Measurements from ENCODE around the gene TIMELESS. TPM values are rescaled to one million over a fixed set of nuclear protein-coding genes. Genes with fewer than 3 reads are reported as not detected.

TIMELESS gene
- total RNA-seq, 2 experiments from 2014 or later = 46.3 to 47.3 TPM

DNA sequence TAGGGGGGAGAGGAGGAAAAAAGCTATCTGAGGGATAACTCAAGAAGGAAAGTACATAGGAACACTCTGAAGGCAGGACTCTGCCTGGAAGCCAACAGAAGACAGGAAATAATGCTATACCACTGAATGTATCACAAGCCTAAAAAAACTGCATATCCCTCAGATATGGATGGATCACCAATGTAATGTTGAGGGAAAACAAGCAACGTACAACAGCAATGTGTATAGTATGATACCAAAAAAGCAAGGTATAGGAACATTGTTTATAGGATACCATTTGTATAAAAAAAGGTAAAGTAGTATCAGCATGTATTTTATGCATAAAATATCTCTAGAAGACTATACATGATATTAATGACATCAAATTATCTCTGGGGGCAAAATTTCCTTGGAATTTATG is 35.3 kb upstream of the TIMELESS start:
- H3K9me3 Mint-ChIP-seq (ENCODE audit: low read depth) = no peaks in the 10 kb centered on the region
- H3K27ac Mint-ChIP-seq = no peak overlapping the region
- POLR2A ChIA-PET = no interaction called here
- no peaks in the 10 kb centered on the region for H3K36me3 Mint-ChIP-seq (ENCODE audit: low read depth)
- DNase-seq (no peak), ATAC-seq (no peak)
- CTCF ChIA-PET = interaction anchor here (1.0 to 1.4 kb wide), 2 partner anchors 12 to 42 kb away, joined by 3 to 5 read pairs; no protein-coding TSS in a partner anchor
- H3K4me3 Mint-ChIP-seq = no peak overlapping the region
- peaks cover 26% of the 10 kb centered on the region for H3K4me1 Mint-ChIP-seq
- H3K27me3 Mint-ChIP-seq = peaks cover 18% of the 10 kb centered on the region
- intact Hi-C loops (cut with DNase I, micrococcal nuclease) = no loop called here

DNA sequence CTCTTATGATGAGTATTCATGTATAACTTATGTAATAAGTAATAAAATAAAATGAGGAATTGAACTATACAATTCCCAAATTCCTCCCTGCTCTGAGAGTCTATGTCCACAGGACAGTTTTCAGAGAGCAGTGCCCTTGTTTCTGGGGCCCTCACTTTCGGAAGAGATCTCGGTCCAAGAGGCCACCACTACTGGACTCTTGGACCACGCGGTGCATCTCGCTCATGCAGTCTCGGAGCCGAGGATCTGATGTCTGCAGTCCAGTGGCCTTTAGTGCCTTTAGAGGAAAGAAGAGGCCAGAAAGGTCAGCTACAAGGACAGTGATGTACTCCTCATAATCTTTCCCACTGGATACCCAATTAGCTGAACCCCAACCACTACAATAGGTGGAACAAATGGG is 30.4 kb upstream of the TIMELESS start:
- no peak for ATAC-seq
- ChIA-PET CTCF (interaction anchor here (0.8 to 2.1 kb wide), 3 partner anchors 9 to 22 kb away, joined by 3 to 8 read pairs (median 5); no protein-coding TSS in a partner anchor), POLR2A (interaction anchor here (0.5 kb wide), 1 partner anchor 120 kb away, joined by 3 read pairs; the partner anchor contains the start of gene STAT2)
- no peak for DNase-seq
- no peaks in the 10 kb centered on the region for H3K9me3 Mint-ChIP-seq (ENCODE audit: low read depth)
- H3K36me3 Mint-ChIP-seq (ENCODE audit: low read depth) = peaks cover 3% of the 10 kb centered on the region
- no peak overlapping the region for H3K4me3 Mint-ChIP-seq
- no peaks in the 10 kb centered on the region for H3K27me3 Mint-ChIP-seq
- no peak overlapping the region for H3K27ac Mint-ChIP-seq
- peaks cover 10% of the 10 kb centered on the region for H3K4me1 Mint-ChIP-seq
- intact Hi-C loops (cut with DNase I, micrococcal nuclease) = no loop called here

DNA sequence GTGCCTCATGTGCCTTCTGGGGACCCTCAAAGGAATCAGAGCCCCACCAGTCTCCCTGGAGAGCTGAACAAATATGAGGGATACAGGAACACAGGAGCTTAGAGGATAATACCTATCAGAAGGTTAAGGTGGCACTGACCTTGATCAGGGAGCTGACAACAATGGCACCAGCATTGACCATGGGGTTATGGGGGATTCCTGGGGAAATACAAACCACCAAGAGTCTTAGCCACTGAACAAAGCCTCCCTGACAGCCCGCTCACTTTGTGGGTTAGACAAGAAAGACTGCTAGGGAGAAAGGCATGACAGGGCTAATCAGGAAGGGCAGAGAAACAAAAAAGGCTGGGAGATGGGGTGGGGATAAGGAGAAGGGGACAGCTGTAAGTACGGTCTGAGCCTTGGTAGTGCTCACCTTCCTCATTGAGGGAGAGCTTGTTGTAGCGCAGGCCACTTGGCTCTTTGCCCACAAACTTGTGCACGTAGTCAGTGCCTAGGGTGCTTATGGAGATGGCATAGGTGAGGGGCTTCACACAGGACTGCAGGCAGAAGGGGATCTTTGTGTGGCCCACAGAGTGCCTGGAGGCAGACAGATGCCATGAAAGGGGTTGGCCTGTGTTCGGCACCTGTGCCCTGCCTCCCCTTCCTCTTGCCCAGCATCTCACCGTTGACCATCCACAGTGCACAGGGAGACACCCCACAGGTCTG is 28.4 kb upstream of the TIMELESS start:
- no peak for ATAC-seq
- peaks cover 10% of the 10 kb centered on the region for H3K4me1 Mint-ChIP-seq
- no peaks in the 10 kb centered on the region for H3K27me3 Mint-ChIP-seq
- no peak overlapping the region for H3K4me3 Mint-ChIP-seq
- ChIA-PET CTCF (interaction anchor here (0.6 kb wide), 2 partner anchors 142 to 539 kb away, joined by 3 read pairs; no protein-coding TSS in a partner anchor), POLR2A (interaction anchor here (0.8 kb wide), 1 partner anchor 10 kb away, joined by 7 read pairs; the partner anchor contains the start of gene GLS2)
- intact Hi-C loops (cut with DNase I, micrococcal nuclease) = no loop called here
- DNase-seq = no peak
- H3K36me3 Mint-ChIP-seq (ENCODE audit: low read depth) = peaks cover 9% of the 10 kb centered on the region
- no peaks in the 10 kb centered on the region for H3K9me3 Mint-ChIP-seq (ENCODE audit: low read depth)
- H3K27ac Mint-ChIP-seq = no peak overlapping the region

DNA sequence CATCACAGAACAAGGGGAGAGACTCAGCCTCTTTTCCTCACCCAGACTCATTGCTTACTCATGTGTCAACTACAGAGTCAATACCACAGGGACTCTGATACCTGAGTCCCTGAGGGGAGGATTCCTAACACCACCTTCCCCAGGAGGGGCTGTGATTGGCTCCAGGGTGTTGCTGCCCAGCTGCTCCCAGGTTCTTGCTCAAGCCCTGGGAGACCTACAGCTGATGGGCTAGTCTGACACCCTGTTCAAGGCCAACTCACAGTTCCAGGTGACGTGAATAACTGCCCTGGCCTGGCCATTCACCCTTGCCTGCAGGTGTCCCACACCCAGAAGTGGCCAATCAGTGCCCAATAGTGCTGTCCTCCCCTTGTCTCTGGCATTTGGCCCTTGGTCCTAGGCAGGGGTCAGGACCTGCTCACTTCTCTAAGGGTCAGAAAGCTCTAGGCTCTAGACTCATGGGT is 27.8 kb upstream of the TIMELESS start:
- no peaks in the 10 kb centered on the region for H3K27me3 Mint-ChIP-seq
- intact Hi-C loops (cut with DNase I, micrococcal nuclease) = no loop called here
- DNase-seq (no peak), ATAC-seq (no peak)
- CTCF ChIA-PET = interaction anchor here (0.5 to 0.6 kb wide), 2 partner anchors 232 to 538 kb away, joined by 3 read pairs; no protein-coding TSS in a partner anchor
- POLR2A ChIA-PET = no interaction called here
- H3K4me3 Mint-ChIP-seq = no peak overlapping the region
- H3K27ac Mint-ChIP-seq = no peak overlapping the region
- H3K9me3 Mint-ChIP-seq (ENCODE audit: low read depth) = no peaks in the 10 kb centered on the region
- H3K36me3 Mint-ChIP-seq (ENCODE audit: low read depth) = peaks cover 9% of the 10 kb centered on the region
- peaks cover 12% of the 10 kb centered on the region for H3K4me1 Mint-ChIP-seq

DNA sequence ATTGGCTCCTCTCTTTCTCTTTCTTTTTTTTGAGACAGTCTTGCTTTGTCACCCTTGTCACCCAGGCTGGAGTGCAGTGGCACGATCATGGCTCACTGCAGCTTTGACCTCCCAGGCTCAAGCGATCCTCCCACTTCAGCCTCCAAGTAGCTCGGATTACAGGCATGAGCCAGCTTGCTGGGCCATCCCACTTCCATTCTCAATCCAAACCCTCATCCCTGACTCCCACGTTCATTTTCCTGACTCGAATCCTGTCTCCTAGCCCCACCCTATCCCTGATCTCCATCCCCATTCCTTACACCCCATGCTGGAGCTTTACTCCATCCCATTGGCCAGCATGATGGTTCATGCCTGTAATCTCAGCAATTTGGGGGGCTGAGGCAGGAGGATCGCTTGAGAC is 26.9 kb upstream of the TIMELESS start:
- Mint-ChIP-seq H3K9me3 (ENCODE audit: low read depth) (no peaks in the 10 kb centered on the region), H3K4me3 (no peak overlapping the region), H3K27ac (no peak overlapping the region), H3K27me3 (no peaks in the 10 kb centered on the region), H3K4me1 (peaks cover 20% of the 10 kb centered on the region), H3K36me3 (ENCODE audit: low read depth) (peaks cover 9% of the 10 kb centered on the region)
- ChIA-PET CTCF (interaction anchor here (0.5 kb wide), 1 partner anchor 46 kb away, joined by 3 read pairs; no protein-coding TSS in a partner anchor), POLR2A (no interaction called here)
- DNase-seq (no peak), ATAC-seq (no peak)
- intact Hi-C loops (cut with DNase I, micrococcal nuclease) = no loop called here

DNA sequence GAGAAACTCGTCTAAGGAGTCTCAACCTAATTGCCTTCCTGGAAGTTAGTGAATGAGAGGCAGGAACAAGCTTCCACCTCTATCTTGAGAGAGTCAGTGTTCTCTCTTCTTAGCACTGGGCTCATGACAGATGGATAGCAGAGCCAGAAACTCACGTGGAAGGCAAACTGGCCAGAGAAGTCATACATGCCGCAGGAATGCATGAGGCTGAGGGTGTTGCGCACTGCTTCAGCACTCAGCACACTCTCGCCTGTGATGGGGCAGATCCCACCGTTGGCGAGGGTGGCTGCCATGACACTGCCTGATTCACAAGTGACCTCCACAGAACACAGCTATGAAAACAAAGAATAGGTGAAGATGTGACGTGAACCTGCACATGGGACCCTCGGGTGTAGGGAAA is 25.2 kb upstream of the TIMELESS start:
- H3K27ac Mint-ChIP-seq = no peak overlapping the region
- DNase-seq (no peak), ATAC-seq (no peak)
- intact Hi-C loops (cut with DNase I, micrococcal nuclease) = no loop called here
- H3K27me3 Mint-ChIP-seq = no peaks in the 10 kb centered on the region
- ChIA-PET CTCF (interaction anchor here (1.2 kb wide), 1 partner anchor 40 kb away, joined by 6 read pairs; no protein-coding TSS in a partner anchor), POLR2A (no interaction called here)
- H3K36me3 Mint-ChIP-seq (ENCODE audit: low read depth) = peaks cover 19% of the 10 kb centered on the region
- no peak overlapping the region for H3K4me3 Mint-ChIP-seq
- peaks cover 26% of the 10 kb centered on the region for H3K4me1 Mint-ChIP-seq
- no peaks in the 10 kb centered on the region for H3K9me3 Mint-ChIP-seq (ENCODE audit: low read depth)

DNA sequence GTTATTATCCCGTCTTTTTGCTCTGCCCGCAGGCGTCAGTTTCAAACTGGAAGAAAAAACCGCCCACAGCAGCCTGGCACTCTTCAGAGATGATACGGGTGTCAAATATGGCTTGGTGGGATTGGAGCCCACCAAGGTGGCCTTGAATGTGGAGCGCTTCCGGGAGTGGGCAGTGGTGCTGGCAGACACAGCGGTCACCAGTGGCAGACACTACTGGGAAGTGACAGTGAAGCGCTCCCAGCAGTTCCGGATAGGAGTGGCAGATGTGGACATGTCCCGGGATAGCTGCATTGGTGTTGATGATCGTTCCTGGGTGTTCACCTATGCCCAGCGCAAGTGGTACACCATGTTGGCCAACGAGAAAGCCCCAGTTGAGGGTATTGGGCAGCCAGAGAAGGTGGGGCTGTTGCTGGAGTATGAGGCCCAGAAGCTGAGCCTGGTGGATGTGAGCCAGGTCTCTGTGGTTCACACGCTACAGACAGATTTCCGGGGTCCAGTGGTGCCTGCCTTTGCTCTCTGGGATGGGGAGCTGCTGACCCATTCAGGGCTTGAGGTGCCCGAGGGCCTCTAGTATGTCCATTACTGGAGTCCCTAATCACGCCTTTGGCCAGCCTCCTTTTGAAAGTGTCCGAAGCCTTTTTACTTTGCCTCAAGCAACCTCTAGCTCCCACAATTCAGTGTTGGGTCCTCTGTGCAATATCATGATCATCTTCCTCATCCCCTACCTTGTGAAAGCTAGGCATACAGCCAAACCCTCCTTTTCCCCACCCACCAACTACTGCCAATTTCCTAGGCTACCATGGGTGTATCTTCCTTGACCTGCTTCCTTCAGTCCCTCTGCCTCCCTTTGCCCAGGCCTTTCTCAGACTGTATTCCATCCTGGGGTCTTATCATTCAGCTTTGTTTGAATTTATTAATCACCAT is 20.0 kb upstream of the TIMELESS start:
- H3K27ac Mint-ChIP-seq = peak overlapping the region; percentile 99
- no peaks in the 10 kb centered on the region for H3K27me3 Mint-ChIP-seq
- no peak for ATAC-seq
- peak; percentile 28 for DNase-seq
- peaks cover 19% of the 10 kb centered on the region for H3K36me3 Mint-ChIP-seq (ENCODE audit: low read depth)
- ChIA-PET CTCF (interaction anchor here (0.6 to 2.3 kb wide), 6 partner anchors 8 to 501 kb away, joined by 3 to 7 read pairs (median 5); partner anchors contain the start of genes IL23A, RNF41 and TIMELESS), POLR2A (interaction anchor here (0.5 to 0.6 kb wide), 3 partner anchors 17 to 167 kb away, joined by 3 read pairs; partner anchors contain the start of gene RBMS2)
- H3K9me3 Mint-ChIP-seq (ENCODE audit: low read depth) = no peaks in the 10 kb centered on the region
- H3K4me1 Mint-ChIP-seq = peaks cover 37% of the 10 kb centered on the region
- intact Hi-C loops (cut with DNase I, micrococcal nuclease) = loop anchor here (2.0 to 10.0 kb wide), 3 partner anchors 204 to 342 kb away; partner anchors contain the start of genes ANKRD52 (in 1 of the 2), COQ10A (in 1 of the 2) and ESYT1 (in 1 of the 2)
- H3K4me3 Mint-ChIP-seq = peak overlapping the region; percentile 91

DNA sequence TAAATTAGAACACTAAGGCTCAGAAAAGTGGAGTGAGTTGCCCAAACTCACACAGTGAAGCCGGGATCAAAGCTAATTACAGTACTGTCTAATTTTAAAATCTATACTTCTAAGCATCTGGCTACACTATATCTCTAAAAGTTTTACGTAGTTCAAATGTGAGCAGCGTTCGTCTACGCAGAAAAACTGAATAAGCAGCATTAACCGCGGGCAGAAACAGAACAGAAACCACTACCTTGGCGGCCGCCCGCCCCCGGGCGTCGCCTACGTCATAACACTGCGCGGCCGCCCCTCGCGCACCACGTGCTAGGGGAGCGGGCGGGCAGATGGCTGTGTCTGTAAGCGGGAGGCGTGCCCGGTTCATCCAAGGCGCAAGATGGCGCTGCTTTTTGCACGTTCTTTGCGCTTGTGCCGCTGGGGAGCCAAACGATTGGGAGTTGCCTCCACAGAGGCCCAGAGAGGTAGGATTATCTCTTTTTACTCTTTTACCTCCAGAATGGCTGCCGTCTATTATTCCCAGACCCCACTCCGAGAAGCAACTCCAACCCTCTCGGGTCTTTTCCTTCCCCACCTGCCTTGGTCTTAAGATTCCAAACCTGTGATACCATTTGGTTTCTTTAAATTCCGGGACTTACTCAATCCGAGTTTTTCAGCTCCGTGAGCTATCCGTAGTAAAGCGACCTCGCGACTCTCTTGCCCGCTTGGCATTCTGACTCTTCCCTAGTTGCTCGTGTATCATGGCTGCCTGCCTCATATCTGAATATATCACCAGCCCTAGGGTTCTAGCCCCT is 19.2 kb upstream of the TIMELESS start, which contains the start of gene SPRYD4:
Gene SPRYD4, plus strand, starts transcription at position 363 of the 791 bp plus-strand sequence. Its CDS starts 14 bp downstream, at position 377.
- intact Hi-C loops (cut with DNase I, micrococcal nuclease) = loop anchor here (1.0 to 10.0 kb wide), 16 partner anchors 19 to 537 kb away; partner anchors contain the start of genes STAT2 (in 2 of the 2), TIMELESS (in 2 of the 2), ANKRD52 (in 1 of the 2) and COQ10A (in 1 of the 2)
- peak; percentile 90 for ATAC-seq
- peak within 1 kb of the TSS; percentile 99 for H3K27ac Mint-ChIP-seq
- H3K36me3 Mint-ChIP-seq (ENCODE audit: low read depth) = peaks cover 17% of the 10 kb centered on the region
- CTCF ChIA-PET = interaction anchor here (0.9 to 1.1 kb wide), 2 partner anchors 246 to 262 kb away, joined by 3 to 5 read pairs; partner anchors contain the start of gene RNF41
- peak; percentile 96 for DNase-seq
- peaks cover 40% of the 10 kb centered on the region for H3K4me1 Mint-ChIP-seq
- H3K27me3 Mint-ChIP-seq = no peaks in the 10 kb centered on the region
- no peaks in the 10 kb centered on the region for H3K9me3 Mint-ChIP-seq (ENCODE audit: low read depth)
- POLR2A ChIA-PET = interaction anchor here (0.6 kb wide), 1 partner anchor 168 kb away, joined by 3 read pairs; no protein-coding TSS in a partner anchor
- H3K4me3 Mint-ChIP-seq = peak within 1 kb of the TSS; percentile 91

DNA sequence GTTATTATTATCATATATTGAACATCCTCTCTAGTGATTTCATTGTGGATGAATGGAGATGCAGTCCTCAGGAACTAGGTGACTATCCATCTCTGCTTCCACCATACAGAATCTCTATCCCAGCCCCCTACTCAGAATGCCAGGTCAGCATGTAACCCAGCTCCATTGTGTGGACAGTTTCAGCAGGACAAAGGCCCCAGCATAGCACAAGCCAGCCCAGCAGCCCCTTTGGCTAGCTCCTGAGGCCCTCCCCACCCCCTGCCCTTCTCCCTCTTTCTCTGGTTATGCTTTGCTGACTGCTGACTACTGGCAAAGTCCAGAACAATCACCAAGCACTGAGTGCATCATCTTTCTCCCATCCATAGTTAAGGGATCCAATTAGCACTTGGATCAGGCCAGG is 13.3 kb upstream of the TIMELESS start:
- Mint-ChIP-seq H3K27ac (no peak overlapping the region), H3K9me3 (ENCODE audit: low read depth) (no peaks in the 10 kb centered on the region), H3K27me3 (no peaks in the 10 kb centered on the region), H3K36me3 (ENCODE audit: low read depth) (no peaks in the 10 kb centered on the region), H3K4me1 (peaks cover 9% of the 10 kb centered on the region), H3K4me3 (no peak overlapping the region)
- ATAC-seq (no peak), DNase-seq (no peak)
- ChIA-PET CTCF (interaction anchor here (0.7 to 3.1 kb wide), 8 partner anchors 12 to 214 kb away, joined by 3 to 32 read pairs (median 4); partner anchors contain the start of genes ANKRD52 and TIMELESS), POLR2A (no interaction called here)
- intact Hi-C loops (cut with DNase I, micrococcal nuclease) = loop anchor here (5.0 to 10.0 kb wide), 2 partner anchors 198 to 255 kb away; partner anchors contain the start of gene COQ10A (in 1 of the 2)

All from activated CD4-positive, alpha-beta T cell treated with anti-CD3 and anti-CD28 coated beads for 36 hours (primary cell).